Cerebellar cortex (tissue), 1 donor: ENCODE measurements around the gene POLR3GL.
A peak's percentile ranks its signal among the peaks of the same experiment; 100 is the strongest.

Source experiments
- DNase-seq: peaks from one replicate; pipeline ENCODE4 v3.0.0-alpha.2; 2015; ENCODE audit warnings: low spot score

POLR3GL gene

GRCh38 chr1:145992958-145993617 is 28.6 kb downstream of the POLR3GL start:
- no peak for DNase-seq

- no peak for DNase-seq
These were observed 29.3 kb downstream of the POLR3GL start for GRCh38 chr1:145993618-145994390.

- no peak for DNase-seq
These were observed 30.1 kb downstream of the POLR3GL start for GRCh38 chr1:145994391-145995120.

GRCh38 chr1:145995148-145995881 is 30.8 kb downstream of the POLR3GL start:
- peak; percentile 35 for DNase-seq

- DNase-seq: peak; percentile 66
These were observed 31.5 kb downstream of the POLR3GL start for GRCh38 chr1:145995964-145996432.

- peak; percentile 99 for DNase-seq
These were observed 32.0 kb downstream of the POLR3GL start, which contains the start of gene TXNIP for GRCh38 chr1:145996433-145997015. Gene TXNIP (minus strand): TSS chr1:145996579. CDS start chr1:145996266, 313 bp downstream.

- no peak for DNase-seq
These were observed 32.7 kb downstream of the POLR3GL start for GRCh38 chr1:145997016-145997717.

- no peak for DNase-seq
These were observed 33.2 kb downstream of the POLR3GL start for GRCh38 chr1:145997718-145998023.

- DNase-seq: peak; percentile 82
These were observed 35.0 kb downstream of the POLR3GL start for GRCh38 chr1:145999321-146000024.

- no peak for DNase-seq
These were observed 37.2 kb downstream of the POLR3GL start for GRCh38 chr1:146001709-146002108.

- DNase-seq: no peak
These were observed 43.1 kb downstream of the POLR3GL start for GRCh38 chr1:146007489-146008133.

GRCh38 chr1:146010126-146010738 is 45.7 kb downstream of the POLR3GL start:
- DNase-seq: no peak

- peak; percentile 75 for DNase-seq
These were observed 48.4 kb downstream of the POLR3GL start for GRCh38 chr1:146012703-146013558.

GRCh38 chr1:146013559-146013922 is 49.1 kb downstream of the POLR3GL start:
- no peak for DNase-seq

GRCh38 chr1:146016891-146017290 is 52.4 kb downstream of the POLR3GL start:
- DNase-seq: no peak

GRCh38 chr1:146019231-146020057 is 55.0 kb downstream of the POLR3GL start:
- DNase-seq: no peak
